ENCODE measurements around the gene ARID5B.

The ARID5B gene

DNA sequence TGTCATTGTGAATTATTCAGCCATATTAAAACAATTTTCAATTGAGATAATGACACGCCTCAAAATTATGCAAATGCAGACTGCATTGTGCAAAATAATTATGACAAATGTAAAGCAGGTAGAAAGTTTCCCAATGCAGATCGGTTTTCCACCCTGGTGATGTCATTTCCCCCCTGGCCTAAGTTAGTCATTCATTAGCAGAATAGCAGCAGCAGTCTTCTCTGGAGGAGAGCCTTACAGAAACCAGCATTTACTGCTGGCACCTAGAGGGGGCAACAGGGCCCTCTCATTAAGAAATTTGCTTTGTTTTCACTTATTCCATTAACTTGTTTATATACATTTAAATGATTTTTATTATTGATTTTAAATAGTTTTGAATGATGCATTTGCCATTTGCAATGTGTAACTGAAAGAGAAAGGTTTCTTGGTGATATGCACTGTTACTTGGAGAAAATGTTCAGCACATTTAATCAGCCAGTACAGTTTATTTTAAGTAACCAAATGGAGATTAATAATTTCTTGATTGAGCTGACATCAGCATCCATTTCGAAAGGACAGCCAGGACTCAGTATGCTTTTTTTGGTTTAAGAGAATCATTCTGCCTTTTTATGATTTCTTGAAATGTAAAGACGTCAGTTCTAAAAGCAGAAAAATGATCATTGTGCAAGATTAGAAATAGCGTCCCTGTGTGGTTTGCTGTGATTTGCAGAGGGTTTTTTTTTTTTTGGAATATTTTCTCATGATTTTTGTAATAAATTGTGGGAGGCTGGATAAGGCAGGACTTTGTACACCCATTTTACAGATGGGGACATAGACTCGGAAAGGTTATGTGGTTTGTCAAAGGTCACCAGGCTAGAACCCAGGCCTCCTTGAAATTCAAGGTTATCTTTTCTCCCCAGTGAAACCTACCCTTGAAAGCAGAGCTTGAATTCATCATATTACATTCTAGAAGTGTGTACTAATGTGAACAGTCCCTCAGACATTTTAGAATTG, 3.5 kb downstream of the ARID5B start:
- peak; percentile 41 for DNase-seq (ENCODE audit: low read depth, low spot score)

DNA sequence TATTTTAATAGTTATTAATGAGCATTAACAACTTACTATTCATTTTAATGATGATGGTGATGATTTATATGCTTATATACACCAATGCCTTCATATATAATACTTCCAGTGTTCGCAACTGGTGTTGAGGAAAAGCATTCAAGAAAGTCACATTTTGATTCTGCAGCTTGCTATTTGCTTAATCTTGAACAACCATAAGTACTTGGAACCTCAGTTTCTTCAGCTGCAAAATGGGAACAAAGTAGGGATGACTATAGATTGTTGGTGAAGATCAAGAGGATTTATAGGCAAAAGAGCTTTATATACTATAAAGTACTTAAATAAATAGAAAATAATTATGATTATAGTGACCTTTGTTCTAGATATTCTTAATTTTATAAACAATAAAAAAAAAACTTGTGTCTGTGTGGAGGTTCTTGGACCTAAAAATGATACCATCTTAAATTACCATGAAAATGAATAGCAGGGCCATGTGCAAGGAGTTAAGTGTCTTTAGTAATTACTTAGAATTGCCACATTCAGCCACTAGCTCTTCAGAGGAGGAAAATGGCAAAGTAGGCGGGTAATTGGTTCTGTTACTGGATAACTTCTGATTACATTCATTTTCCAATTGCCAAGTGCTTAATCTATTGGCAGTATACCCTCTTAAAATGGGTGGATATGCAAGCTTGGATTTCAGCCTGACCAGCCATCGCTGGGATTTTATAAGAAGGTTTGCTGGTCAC, 4.5 kb downstream of the ARID5B start:
- DNase-seq (ENCODE audit: low read depth, low spot score) = no peak

GRCh38 chr10:61906562-61906901, 5.0 kb downstream of the ARID5B start:
- no peak for DNase-seq (ENCODE audit: low read depth, low spot score)

DNA sequence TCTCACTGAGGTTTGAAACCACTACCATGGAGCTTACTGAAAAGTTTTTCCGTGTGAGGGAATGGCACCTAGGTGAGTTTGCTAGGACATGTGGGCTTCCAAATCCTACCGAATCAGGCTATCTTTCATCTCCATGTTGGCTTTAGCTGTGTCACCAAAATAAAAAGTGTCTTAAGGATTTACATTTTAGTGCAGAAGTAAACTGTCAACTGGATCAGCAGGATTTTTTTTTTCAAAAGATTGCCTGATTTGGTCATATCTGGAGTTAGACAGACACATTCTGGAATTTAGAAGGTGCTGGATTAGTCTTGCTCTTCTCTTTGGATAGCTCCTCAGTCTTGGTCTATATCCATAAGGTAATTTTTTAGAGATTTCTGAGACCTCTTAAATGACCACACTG, 5.5 kb downstream of the ARID5B start:
- DNase-seq (ENCODE audit: low read depth, low spot score) = no peak

DNA sequence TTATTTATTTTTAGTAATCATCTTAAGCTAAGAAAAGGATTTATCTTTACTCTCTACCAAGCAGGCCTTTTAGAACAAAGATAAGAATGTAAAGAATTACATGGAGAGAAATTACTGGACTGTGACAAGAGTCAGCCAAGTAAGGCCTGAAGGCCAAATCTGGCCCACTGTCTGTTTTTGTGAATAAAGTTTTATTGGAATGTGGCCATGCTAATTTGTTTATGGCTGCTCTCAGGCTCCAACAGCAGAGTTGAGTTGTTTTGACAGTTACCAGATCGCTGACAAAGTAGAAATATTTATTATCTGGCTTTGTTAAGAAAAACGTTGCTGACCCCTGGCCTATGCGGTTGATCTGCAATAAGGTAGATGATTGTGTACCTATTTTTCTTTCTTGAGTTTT, 6.1 kb downstream of the ARID5B start:
- no peak for DNase-seq (ENCODE audit: low read depth, low spot score)

DNA sequence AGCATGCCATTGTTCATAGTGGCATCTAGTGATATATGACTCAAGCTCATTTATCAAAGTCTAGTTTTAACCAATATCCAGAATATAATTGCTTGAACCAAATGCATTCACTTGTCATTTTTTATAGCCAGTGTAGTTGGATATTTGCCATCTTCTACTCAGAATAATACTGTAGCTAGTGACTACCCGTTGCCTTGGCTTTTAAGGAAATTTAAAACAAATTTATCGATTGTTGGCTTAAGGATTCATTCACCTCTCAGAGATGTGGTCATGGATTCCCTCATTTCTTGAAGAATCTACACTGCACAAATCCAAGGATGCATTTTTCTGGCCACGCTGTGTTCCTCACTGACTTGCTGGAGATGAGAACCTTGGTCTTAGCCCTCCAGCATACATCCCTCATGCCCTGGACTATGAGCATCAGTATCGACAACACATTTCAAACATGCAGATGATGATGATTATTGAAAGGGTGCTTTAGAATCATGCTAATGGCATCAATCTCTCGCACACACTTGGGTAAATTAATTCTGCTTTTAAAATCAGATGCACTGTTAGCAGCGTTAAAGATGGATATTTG, 8.8 kb downstream of the ARID5B start:
- DNase-seq (ENCODE audit: low read depth, low spot score) = no peak

GRCh38 chr10:61910894-61911293, 9.4 kb downstream of the ARID5B start:
- no peak for DNase-seq (ENCODE audit: low read depth, low spot score)

- DNase-seq (ENCODE audit: low read depth, low spot score) = no peak
Observed at GRCh38 chr10:61911425-61911824, 9.9 kb downstream of the ARID5B start.

GRCh38 chr10:61912981-61913380, 11.5 kb downstream of the ARID5B start:
- no peak for DNase-seq (ENCODE audit: low read depth, low spot score)

DNA sequence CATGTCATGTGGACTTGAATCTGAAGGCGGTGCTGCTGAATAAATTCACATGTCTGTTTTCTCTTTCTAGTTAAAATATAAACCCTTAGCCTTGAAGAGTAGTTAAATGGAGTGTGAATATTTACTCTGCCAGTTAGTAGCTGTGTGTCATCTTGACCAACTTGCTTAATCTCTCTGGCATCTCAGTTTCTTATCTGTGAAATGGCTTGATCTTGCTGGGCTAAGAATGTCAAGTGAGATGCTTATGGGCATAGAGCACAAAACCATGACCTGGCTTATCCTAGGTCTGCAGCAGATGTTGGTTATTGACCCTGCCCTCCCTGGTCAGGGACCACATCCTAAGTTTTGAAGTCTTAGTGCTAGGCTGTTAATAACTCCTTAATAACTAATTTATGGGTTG, 16.6 kb downstream of the ARID5B start:
- no peak for DNase-seq (ENCODE audit: low read depth, low spot score)

DNA sequence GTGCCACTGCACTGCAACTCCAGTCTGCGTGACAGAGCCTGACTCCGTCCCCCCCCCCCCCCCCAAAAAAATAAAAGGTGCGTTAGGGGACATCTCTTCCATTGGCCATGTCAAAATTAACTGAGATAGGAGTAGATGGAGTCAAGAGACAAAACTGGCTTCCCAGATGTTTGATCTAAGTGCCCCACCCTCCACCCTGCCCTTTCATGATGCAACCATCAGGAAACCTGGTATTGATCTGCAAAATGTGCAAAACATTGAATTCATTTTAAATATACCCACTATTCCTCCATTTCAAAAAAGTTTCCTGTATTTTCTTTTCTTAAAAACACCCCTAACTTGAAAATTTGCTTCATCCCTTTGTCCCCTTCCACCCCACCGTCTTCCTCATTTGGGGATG, 17.5 kb downstream of the ARID5B start:
- no peak for DNase-seq (ENCODE audit: low read depth, low spot score)

DNA sequence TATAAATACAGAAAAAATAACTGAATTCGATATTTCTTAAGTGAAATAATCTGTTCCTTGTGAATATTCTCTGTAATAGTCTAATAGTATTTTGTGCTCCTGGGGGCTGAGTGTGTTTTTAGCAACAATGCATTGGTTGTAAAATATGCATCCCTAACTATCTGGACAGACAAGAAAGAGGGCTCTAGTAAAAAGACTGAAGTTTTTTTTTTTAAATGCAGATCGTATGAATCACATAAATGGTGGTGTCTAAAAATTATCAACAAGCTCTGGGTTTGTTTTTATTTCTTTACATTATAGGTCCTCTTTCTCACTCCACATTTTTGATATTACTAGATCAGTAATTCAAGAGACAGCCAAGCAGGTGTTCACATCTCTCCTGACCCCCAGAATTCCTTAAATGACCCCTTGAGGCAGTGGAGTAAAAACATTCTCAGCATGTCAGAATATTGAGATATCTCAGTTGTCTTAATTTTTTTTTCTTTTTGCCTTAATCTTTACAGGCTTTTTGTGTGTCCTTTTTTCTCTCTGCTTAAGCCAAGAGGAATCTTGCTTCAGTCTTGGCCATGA, 18.2 kb downstream of the ARID5B start:
- no peak for DNase-seq (ENCODE audit: low read depth, low spot score)

- DNase-seq (ENCODE audit: low read depth, low spot score) = no peak
Observed at GRCh38 chr10:61921143-61921542, 19.6 kb downstream of the ARID5B start.

- no peak for DNase-seq (ENCODE audit: low read depth, low spot score)
Observed at GRCh38 chr10:61923210-61923949, 21.9 kb downstream of the ARID5B start.

DNA sequence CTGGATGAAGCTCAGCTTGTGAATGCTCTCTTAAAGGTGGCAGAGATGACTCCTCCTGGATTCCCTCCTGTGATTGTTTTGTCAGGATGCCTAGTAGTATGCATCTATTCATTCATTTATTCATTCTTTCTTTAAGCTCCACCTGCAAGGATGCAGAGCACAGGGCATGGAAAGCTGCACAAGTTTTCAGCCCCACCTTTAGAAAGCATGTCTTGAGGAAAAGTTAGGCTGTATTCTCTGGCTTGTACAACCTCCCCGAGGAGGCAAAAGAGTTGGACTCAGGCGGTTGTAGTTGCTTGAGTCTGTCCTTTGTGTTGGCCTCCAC, 22.4 kb downstream of the ARID5B start:
- no peak for DNase-seq (ENCODE audit: low read depth, low spot score)

GRCh38 chr10:61929555-61929954, 28.1 kb downstream of the ARID5B start:
- DNase-seq (ENCODE audit: low read depth, low spot score) = no peak

- DNase-seq (ENCODE audit: low read depth, low spot score) = no peak
Observed at GRCh38 chr10:61931620-61932332, 30.3 kb downstream of the ARID5B start.

DNA sequence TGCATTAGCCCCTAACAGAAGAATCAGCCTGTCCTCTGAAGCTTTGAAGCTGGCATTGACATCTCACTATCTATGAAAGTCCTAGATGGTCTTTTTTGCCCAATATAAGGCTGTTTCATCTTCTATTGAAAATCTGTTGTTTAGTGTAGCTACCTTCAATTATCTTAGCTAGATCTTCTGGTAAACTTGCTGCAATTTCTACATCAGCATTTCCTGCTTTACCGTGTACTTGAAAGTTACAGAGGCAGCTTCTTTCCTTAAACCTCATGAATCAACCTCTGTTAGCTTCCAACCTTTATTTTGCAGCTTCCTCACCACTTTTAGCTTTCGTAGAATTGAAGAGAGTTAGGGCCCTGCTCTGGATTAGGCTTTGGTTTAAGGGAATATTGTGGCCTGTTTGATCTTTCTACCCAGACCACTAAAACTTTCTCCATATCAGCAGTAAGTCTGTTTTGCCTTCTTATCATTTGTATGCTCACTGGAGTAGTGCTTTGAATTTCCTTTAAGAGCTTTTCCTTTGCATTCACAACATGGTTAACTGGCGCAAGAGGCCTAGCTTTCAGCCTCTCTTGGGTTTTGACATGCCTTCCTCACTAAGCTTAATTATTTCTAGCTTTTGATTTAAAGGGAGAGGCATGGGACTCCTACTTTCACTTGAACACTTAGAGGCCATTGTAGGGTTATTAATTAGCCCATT, 32.5 kb downstream of the ARID5B start:
- DNase-seq (ENCODE audit: low read depth, low spot score) = no peak

DNA sequence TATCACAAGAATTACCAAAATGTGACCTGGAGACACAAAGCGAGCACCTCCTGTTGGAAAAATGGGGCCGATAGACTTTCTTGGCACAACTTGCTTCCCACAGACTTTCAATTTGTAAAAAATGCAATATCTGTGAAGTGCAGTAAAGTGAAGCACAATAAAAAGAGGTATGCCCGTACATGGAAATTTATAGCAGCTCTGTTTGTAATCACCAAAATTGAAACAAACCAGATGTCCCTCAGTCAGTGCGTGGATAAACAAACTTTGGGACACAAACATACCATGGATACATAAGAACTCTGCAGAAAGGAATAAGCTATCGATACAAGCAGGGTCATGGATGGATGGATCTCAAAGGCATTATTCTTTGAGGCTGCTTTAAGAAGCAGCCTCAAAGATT, 33.6 kb downstream of the ARID5B start:
- DNase-seq (ENCODE audit: low read depth, low spot score) = no peak

GRCh38 chr10:61936770-61937169, 35.3 kb downstream of the ARID5B start:
- no peak for DNase-seq (ENCODE audit: low read depth, low spot score)

Measured in activated CD4-positive, CD25-positive, alpha-beta regulatory T cell treated with anti-CD3 and anti-CD28 coated beads, Interleukin-2, amount 50 U/mL, for 16 hours (primary cell).